B cell (primary cell): ENCODE data around the gene SLC25A13. TPM values are rescaled to one million over a fixed set of nuclear protein-coding genes. Genes with fewer than 3 reads are reported as not detected.
A peak's percentile ranks its signal among the peaks of the same experiment; 100 is the strongest.

ENCODE experiments used
- ATAC-seq: fragments of 200-7000 bp; cut with Tn5 transposase; one replicate; pipeline ENCODE4 v1.10.0; 2021; ENCODE audit warnings: low read depth, mild to moderate bottlenecking, moderate number of reproducible peaks, moderate library complexity
- CTCF ChIA-PET: fragments of 350-600 bp; sonication (Branson Sonifier 250); formaldehyde crosslinking; loops from one replicate; lab custom pipeline; 2021; ENCODE audit warnings: antibody characterized with exemption, inconsistent platforms; lab: Charles Lee
- POLR2A ChIA-PET: fragments of 350-600 bp; sonication (Branson Sonifier 250); formaldehyde crosslinking; loops from one replicate; lab custom pipeline; 2021; ENCODE audit warnings: antibody characterized with exemption; lab: Charles Lee
- DNase-seq: peaks from one replicate; pipeline ENCODE4 v3.0.0; 2013
- H2AFZ ChIP-seq: 2 replicates; pipeline ENCODE4 v1.6.1; 2012; ENCODE audit warnings: mild to moderate bottlenecking, low read depth, low read length; ENCODE audit not compliant: insufficient read depth, poor library complexity, severe bottlenecking
- H3K27ac ChIP-seq, 2 donors: 1 replicate in 1 of 2; 2 replicates in 1 of 2; pipeline ENCODE4 v1.5.1; 2012 to 2013; ENCODE audit warnings: low read length in 2 of 2, mild to moderate bottlenecking in 2 of 2, moderate library complexity in 1 of 2
- H3K27me3 ChIP-seq, 4 experiments: fragments of 200-600 bp in 1 of 4; sonication (generic) in 1 of 4; replicated peaks in 1 of 4; 1 replicate in 2 of 4; 2 replicates in 2 of 4; pipeline versions ENCODE4 v1.6.1 to v1.7.0; 2013 to 2016; ENCODE audit warnings: low read length in 3 of 4, mild to moderate bottlenecking in 2 of 4, mixed read lengths in 1 of 4, moderate library complexity in 1 of 4; ENCODE audit not compliant: insufficient read depth in 4 of 4, control insufficient read depth in 3 of 4; ENCODE audit errors: control extremely low read depth in 1 of 4
- H3K36me3 ChIP-seq, 2 experiments: replicated peaks in 1 of 2; 1 replicate in 1 of 2; 2 replicates in 1 of 2; pipeline versions ENCODE4 v1.6.1 to v1.7.1; 2013; ENCODE audit warnings: low read length in 1 of 2; ENCODE audit not compliant: insufficient read depth in 2 of 2, control insufficient read depth in 1 of 2; ENCODE audit errors: control extremely low read depth in 1 of 2, extremely low read depth in 1 of 2
- H3K4me1 ChIP-seq, 2 donors: fragments of 200-600 bp in 1 of 2; sonication (generic) in 1 of 2; 1 replicate in 1 of 2; 2 replicates in 1 of 2; pipeline versions ENCODE4 v1.5.1 to v1.6.1; 2013 to 2017; ENCODE audit warnings: low read length in 2 of 2; ENCODE audit not compliant: control insufficient read depth in 2 of 2, insufficient read depth in 2 of 2
- H3K4me2 ChIP-seq: replicated peaks from 2 replicates; pipeline ENCODE3; 2012; ENCODE audit warnings: mild to moderate bottlenecking, low read depth, low read length; ENCODE audit not compliant: poor library complexity, severe bottlenecking
- H3K4me3 ChIP-seq, 5 experiments: fragments of 200-600 bp in 1 of 5; sonication (generic) in 1 of 5; 1 replicate in 3 of 5; 2 replicates in 2 of 5; pipeline versions ENCODE4 v1.5.1 to v1.7.0; 2011 to 2016; ENCODE audit warnings: low read length in 4 of 5, mild to moderate bottlenecking in 4 of 5, low read depth in 2 of 5, control low read depth in 1 of 5, moderate library complexity in 1 of 5; ENCODE audit not compliant: insufficient read depth in 1 of 5; ENCODE audit errors: control extremely low read depth in 1 of 5, extremely low read depth in 1 of 5
- H3K79me2 ChIP-seq: fragments of 200-600 bp; sonication (generic); one replicate; pipeline ENCODE4 v1.6.0; 2016; ENCODE audit warnings: low read length; ENCODE audit not compliant: control insufficient read depth, insufficient read depth
- H3K9ac ChIP-seq: fragments of 200-600 bp; sonication (generic); 2 replicates; pipeline ENCODE4 v1.6.1; 2017; ENCODE audit warnings: mild to moderate bottlenecking, low read length, moderate library complexity
- H3K9me3 ChIP-seq, 3 donors: one replicate each; pipeline versions ENCODE4 v1.6.1 to v1.7.1; 2013; ENCODE audit warnings: low read length in 2 of 3; ENCODE audit not compliant: control insufficient read depth in 2 of 3, insufficient read depth in 1 of 3; ENCODE audit errors: control extremely low read depth in 1 of 3
- H4K20me1 ChIP-seq: 2 replicates; pipeline ENCODE4 v1.6.0; 2012; ENCODE audit warnings: mild to moderate bottlenecking, low read length; ENCODE audit not compliant: insufficient read depth, control insufficient read depth, poor library complexity, severe bottlenecking
- H3K27ac Mint-ChIP-seq: one replicate; pipeline ENCODE4 v1.8.0; 2021; ENCODE audit warnings: mixed read lengths
- H3K27me3 Mint-ChIP-seq: one replicate; pipeline ENCODE4 v1.8.0; 2021; ENCODE audit warnings: mixed read lengths
- H3K4me1 Mint-ChIP-seq: one replicate; pipeline ENCODE4 v1.8.0; 2021; ENCODE audit warnings: mixed read lengths
- H3K4me3 Mint-ChIP-seq: one replicate; pipeline ENCODE4 v1.8.0; 2021; ENCODE audit warnings: mixed read lengths
- H3K9me3 Mint-ChIP-seq: one replicate; pipeline ENCODE4 v1.8.0; 2022; ENCODE audit warnings: mixed read lengths; ENCODE audit not compliant: insufficient read depth
- CTCF ChIP-seq: fragments of 200-600 bp; IDR thresholded peaks from one replicate; pipeline ENCODE4 v1.8.0; 2022; ENCODE audit warnings: antibody characterized with exemption, mild to moderate bottlenecking
- EZH2 ChIP-seq: IDR thresholded peaks from 2 replicates; pipeline ENCODE4 v1.6.1; 2012; ENCODE audit warnings: borderline replicate concordance, low read depth, mild to moderate bottlenecking, moderate library complexity, low read length; ENCODE audit not compliant: insufficient read depth, poor library complexity, severe bottlenecking
- WGBS: methylation state at CpG from one replicate; pipeline ENCODE4 v1.1.5; 2013; ENCODE audit warnings: missing lambda C conversion rate; ENCODE audit not compliant: insufficient coverage; 5-methylcytosine and 5-hydroxymethylcytosine counted together
- intact Hi-C: fragments of 100-400 bp; cut with micrococcal nuclease; formaldehyde crosslinking; loops from one replicate; pipeline ENCODE4 v1.10.0; 2022
- polyA plus RNA-seq: library from polyadenylated mRNA; depleted of rRNA; stranded (reverse); fragments of >200 nt; gene quantifications from 2 replicates; pipeline ENCODE4 v1.2.3, GENCODE V29; 2012
- total RNA-seq, 2 donors: library from RNA; stranded (reverse); fragments of 120-200 nt in 1 of 2; gene quantifications; 1 replicate in 1 of 2; 2 replicates in 1 of 2; pipeline versions ENCODE4 v1.2.3 to v1.2.4, GENCODE V29; 2013 to 2022

The SLC25A13 gene
- total and polyA plus RNA-seq, 2 donors (not counting 1 experiment from before 2014, with no cell fraction given) = 12.5 to 30.9 TPM

GRCh38 chr7:96075510-96076349 is 246.2 kb downstream of the SLC25A13 start:
- no peaks in the 10 kb centered on the region for H3K79me2 ChIP-seq
- H2AFZ ChIP-seq = peak overlapping the region; percentile 75
- 2% methylated on average over 45 of the region's 47 CpGs for WGBS
- POLR2A ChIA-PET = no interaction called here
- H3K4me3 ChIP-seq = peak overlapping the region in 4 of 5 experiments; percentile 18 to 56 (median 47)
- peak overlapping the region; percentile 65 for H3K9ac ChIP-seq
- intact Hi-C loops = loop anchor here (2.0 kb wide), 1 partner anchor 159 kb away; no protein-coding TSS in a partner anchor
- peak; percentile 81 for TF ChIP-seq CTCF
- TF ChIP-seq EZH2 = no peak
- no peaks in the 10 kb centered on the region for H4K20me1 ChIP-seq
- ATAC-seq (peak; percentile 79), DNase-seq (peak; percentile 65)
- H3K27ac Mint-ChIP-seq = no peak overlapping the region
- H3K27ac ChIP-seq = no peak overlapping the region
- H3K27me3 ChIP-seq = peaks cover 0 to 32% (median 23%) of the 10 kb centered on the region in 4 experiments
- peaks cover 40% of the 10 kb centered on the region for H3K27me3 Mint-ChIP-seq
- H3K4me2 ChIP-seq = peak overlapping the region; percentile 80
- H3K9me3 Mint-ChIP-seq = no peaks in the 10 kb centered on the region
- no peaks in the 10 kb centered on the region for H3K9me3 ChIP-seq
- CTCF ChIA-PET = interaction anchor here (0.6 to 1.5 kb wide), 10 partner anchors 9 to 1326 kb away, joined by 3 to 22 read pairs (median 3); partner anchors contain the start of gene DLX5
- peaks cover 9% of the 10 kb centered on the region in 2 donors for H3K4me1 ChIP-seq
- H3K4me1 Mint-ChIP-seq = peaks cover 6% of the 10 kb centered on the region
- H3K4me3 Mint-ChIP-seq = peak overlapping the region; percentile 92
- H3K36me3 ChIP-seq = no peaks in the 10 kb centered on the region

- WGBS = no CpG with 5 or more reads among the region's 1 CpG
- Histone ChIP-seq H2AFZ (no peak overlapping the region), H3K4me1 (peaks cover 9% of the 10 kb centered on the region in 2 donors), H3K36me3 (no peaks in the 10 kb centered on the region), H3K27ac (no peak overlapping the region), H3K4me2 (no peak overlapping the region), H3K27me3 (peaks cover 0 to 32% (median 18%) of the 10 kb centered on the region in 4 experiments), H3K4me3 (no peak overlapping the region), H3K9ac (no peak overlapping the region), H3K79me2 (no peaks in the 10 kb centered on the region), H4K20me1 (no peaks in the 10 kb centered on the region), H3K9me3 (no peaks in the 10 kb centered on the region)
- Mint-ChIP-seq H3K4me1 (peaks cover 6% of the 10 kb centered on the region), H3K27ac (no peak overlapping the region), H3K4me3 (peak overlapping the region; percentile 92), H3K27me3 (peaks cover 38% of the 10 kb centered on the region), H3K9me3 (no peaks in the 10 kb centered on the region)
- ChIA-PET CTCF (interaction anchor here (0.9 to 1.5 kb wide), 7 partner anchors 10 to 990 kb away, joined by 3 to 22 read pairs (median 3); no protein-coding TSS in a partner anchor), POLR2A (no interaction called here)
- ATAC-seq (no peak), DNase-seq (no peak)
- intact Hi-C loops = loop anchor here (2.0 kb wide), 1 partner anchor 158 kb away; no protein-coding TSS in a partner anchor
- no peak for TF ChIP-seq EZH2
- TF ChIP-seq CTCF = no peak
These were observed 247.0 kb downstream of the SLC25A13 start for GRCh38 chr7:96074871-96075270.
